IPS-20b (cell line): ENCODE data around the gene EXOC1.

Experiments used
- H3K27ac ChIP-seq: one replicate; pipeline ENCODE4 v1.5.1; 2013; ENCODE audit warnings: low read length
- H3K27me3 ChIP-seq: 2 replicates; pipeline ENCODE4 v1.6.1; 2013; ENCODE audit warnings: mild to moderate bottlenecking, low read length, inconsistent platforms; ENCODE audit not compliant: insufficient read depth
- H3K36me3 ChIP-seq: 2 replicates; pipeline ENCODE4 v1.6.1; 2013; ENCODE audit warnings: low read depth, mild to moderate bottlenecking, inconsistent platforms, low read length, moderate library complexity; ENCODE audit not compliant: insufficient read depth
- H3K4me1 ChIP-seq: 2 replicates; pipeline ENCODE4 v1.6.1; 2013; ENCODE audit warnings: mild to moderate bottlenecking, control low read depth, inconsistent platforms, low read length, moderate library complexity; ENCODE audit not compliant: insufficient read depth
- H3K4me3 ChIP-seq: 2 replicates; pipeline ENCODE4 v1.5.1; 2013; ENCODE audit warnings: mild to moderate bottlenecking, low read length, inconsistent platforms
- H3K9ac ChIP-seq: 2 replicates; pipeline ENCODE4 v1.6.1; 2013; ENCODE audit warnings: low read depth, mild to moderate bottlenecking, inconsistent platforms, low read length, moderate library complexity
- H3K9me3 ChIP-seq: 2 replicates; pipeline ENCODE4 v1.6.1; 2013; ENCODE audit warnings: mild to moderate bottlenecking, low read depth, low read length, inconsistent platforms; ENCODE audit not compliant: insufficient read depth

The EXOC1 gene

GRCh38 chr4:55853484-55854046 is at the start of gene EXOC1:
Gene EXOC1, plus strand, starts transcription at chr4:55853648. Its CDS starts 4,676 bp downstream, at chr4:55858324.
- H3K9ac ChIP-seq: peak within 1 kb of the TSS; percentile 86; the same call in 1 of the 2 replicates
- H3K9me3 ChIP-seq: peaks cover 3% of the 10 kb centered on the region; the same call in 1 of the 2 replicates
- H3K27me3 ChIP-seq: peaks cover 8% of the 10 kb centered on the region; the same call in 1 of the 2 replicates
- H3K4me1 ChIP-seq: peaks cover 16% of the 10 kb centered on the region; the same call in 1 of the 2 replicates
- no peak within 1 kb of the TSS for H3K27ac ChIP-seq
- H3K4me3 ChIP-seq: peak within 1 kb of the TSS; percentile 96
- H3K36me3 ChIP-seq: no peaks in the 10 kb centered on the region

- H3K4me3 ChIP-seq: no peak overlapping the region
- no peaks in the 10 kb centered on the region for H3K27me3 ChIP-seq
- no peaks in the 10 kb centered on the region for H3K9me3 ChIP-seq
- H3K9ac ChIP-seq: no peak overlapping the region
- no peak overlapping the region for H3K27ac ChIP-seq
- H3K36me3 ChIP-seq: no peaks in the 10 kb centered on the region
- H3K4me1 ChIP-seq: no peaks in the 10 kb centered on the region
Observed at GRCh38 chr4:55807556-55807955, 45.9 kb upstream of the EXOC1 start.

- no peaks in the 10 kb centered on the region for H3K36me3 ChIP-seq
- no peak overlapping the region for H3K9ac ChIP-seq
Observed at GRCh38 chr4:55808186-55808585, 45.3 kb upstream of the EXOC1 start.

GRCh38 chr4:55808632-55809031 is 44.8 kb upstream of the EXOC1 start:
- no peaks in the 10 kb centered on the region for H3K36me3 ChIP-seq
- no peak overlapping the region for H3K27ac ChIP-seq
- no peaks in the 10 kb centered on the region for H3K4me1 ChIP-seq
- no peak overlapping the region for H3K4me3 ChIP-seq
- no peaks in the 10 kb centered on the region for H3K27me3 ChIP-seq
- H3K9ac ChIP-seq: no peak overlapping the region
- no peaks in the 10 kb centered on the region for H3K9me3 ChIP-seq

More at GRCh38 chr4:55808186-55808585, 45.3 kb upstream of the EXOC1 start:
- H3K4me1 ChIP-seq: no peaks in the 10 kb centered on the region
- H3K27ac ChIP-seq: no peak overlapping the region
- no peak overlapping the region for H3K4me3 ChIP-seq
- H3K9me3 ChIP-seq: no peaks in the 10 kb centered on the region
- H3K27me3 ChIP-seq: no peaks in the 10 kb centered on the region

- H3K27me3 ChIP-seq: no peaks in the 10 kb centered on the region
Observed at GRCh38 chr4:55817691-55818090, 35.8 kb upstream of the EXOC1 start.

GRCh38 chr4:55819634-55820033 is 33.8 kb upstream of the EXOC1 start, which contains the start of gene EXOC1L:
Gene EXOC1L, plus strand, starts transcription at chr4:55819790. Its CDS starts 237 bp downstream, at chr4:55820027.
- Histone ChIP-seq H3K27me3 (no peaks in the 10 kb centered on the region), H3K4me3 (peak within 1 kb of the TSS; percentile 45; the same call in 1 of the 2 replicates), H3K27ac (no peak within 1 kb of the TSS), H3K9me3 (no peaks in the 10 kb centered on the region), H3K4me1 (no peaks in the 10 kb centered on the region), H3K36me3 (no peaks in the 10 kb centered on the region), H3K9ac (peak within 1 kb of the TSS; percentile 33; the same call in 1 of the 2 replicates)

More at GRCh38 chr4:55817691-55818090, 35.8 kb upstream of the EXOC1 start:
- H3K4me3 ChIP-seq: no peak overlapping the region
- H3K9ac ChIP-seq: no peak overlapping the region
- no peaks in the 10 kb centered on the region for H3K4me1 ChIP-seq
- H3K27ac ChIP-seq: no peak overlapping the region
- no peaks in the 10 kb centered on the region for H3K9me3 ChIP-seq
- no peaks in the 10 kb centered on the region for H3K36me3 ChIP-seq

- no peaks in the 10 kb centered on the region for H3K27me3 ChIP-seq
- no peak overlapping the region for H3K27ac ChIP-seq
- H3K4me1 ChIP-seq: no peaks in the 10 kb centered on the region
- no peak overlapping the region for H3K9ac ChIP-seq
- no peaks in the 10 kb centered on the region for H3K36me3 ChIP-seq
- no peaks in the 10 kb centered on the region for H3K9me3 ChIP-seq
- H3K4me3 ChIP-seq: no peak overlapping the region
Observed at GRCh38 chr4:55820279-55820678, 33.2 kb upstream of the EXOC1 start.

- Histone ChIP-seq H3K9me3 (no peaks in the 10 kb centered on the region), H3K9ac (no peak overlapping the region), H3K4me3 (no peak overlapping the region), H3K36me3 (no peaks in the 10 kb centered on the region), H3K27me3 (no peaks in the 10 kb centered on the region), H3K4me1 (no peaks in the 10 kb centered on the region), H3K27ac (no peak overlapping the region)
Observed at GRCh38 chr4:55822329-55822728, 31.1 kb upstream of the EXOC1 start.

GRCh38 chr4:55824865-55825264 is 28.6 kb upstream of the EXOC1 start:
- no peak overlapping the region for H3K4me3 ChIP-seq
- H3K27ac ChIP-seq: no peak overlapping the region
- H3K4me1 ChIP-seq: no peaks in the 10 kb centered on the region
- H3K27me3 ChIP-seq: no peaks in the 10 kb centered on the region
- H3K9me3 ChIP-seq: no peaks in the 10 kb centered on the region
- H3K9ac ChIP-seq: no peak overlapping the region
- no peaks in the 10 kb centered on the region for H3K36me3 ChIP-seq

- no peaks in the 10 kb centered on the region for H3K27me3 ChIP-seq
- H3K4me1 ChIP-seq: no peaks in the 10 kb centered on the region
- H3K9ac ChIP-seq: no peak overlapping the region
- H3K27ac ChIP-seq: no peak overlapping the region
- no peaks in the 10 kb centered on the region for H3K36me3 ChIP-seq
- H3K4me3 ChIP-seq: no peak overlapping the region
- H3K9me3 ChIP-seq: no peaks in the 10 kb centered on the region
Observed at GRCh38 chr4:55826986-55827385, 26.5 kb upstream of the EXOC1 start.

GRCh38 chr4:55827582-55827981 is 25.9 kb upstream of the EXOC1 start:
- Histone ChIP-seq H3K4me3 (no peak overlapping the region), H3K27ac (no peak overlapping the region), H3K4me1 (no peaks in the 10 kb centered on the region), H3K36me3 (no peaks in the 10 kb centered on the region), H3K27me3 (no peaks in the 10 kb centered on the region), H3K9ac (no peak overlapping the region), H3K9me3 (no peaks in the 10 kb centered on the region)

- Histone ChIP-seq H3K9ac (no peak overlapping the region), H3K27ac (no peak overlapping the region), H3K4me1 (no peaks in the 10 kb centered on the region), H3K27me3 (no peaks in the 10 kb centered on the region), H3K4me3 (no peak overlapping the region), H3K36me3 (no peaks in the 10 kb centered on the region), H3K9me3 (no peaks in the 10 kb centered on the region)
Observed at GRCh38 chr4:55830048-55830447, 23.4 kb upstream of the EXOC1 start.
